ENCODE data around the gene NIPBL.
"Not testable (repeated sequence)": the region's sequence is repeated elsewhere in the genome, so short reads cannot be mapped to it uniquely, and the experiment has no call there.

DNA sequence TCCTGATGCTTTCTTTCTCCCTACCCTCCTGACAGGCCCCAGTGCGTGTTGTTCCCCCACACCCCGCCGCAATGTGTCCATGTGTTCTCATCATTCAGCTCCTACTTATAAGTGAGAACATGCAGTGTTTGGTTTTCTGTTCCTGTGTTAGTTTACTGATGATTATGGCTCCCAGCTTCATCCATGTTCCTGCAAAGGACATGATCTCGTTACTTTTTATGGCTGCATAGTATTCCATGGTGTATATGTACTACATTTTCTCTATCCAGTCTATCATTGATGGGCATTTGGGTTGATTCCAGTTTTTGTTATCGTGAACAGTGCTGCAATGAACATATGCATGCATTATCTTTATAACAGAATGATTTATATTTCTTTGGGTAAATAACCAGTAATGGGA lies 222.7 kb downstream of the NIPBL start:
- TF ChIP-seq, protein P1, sequence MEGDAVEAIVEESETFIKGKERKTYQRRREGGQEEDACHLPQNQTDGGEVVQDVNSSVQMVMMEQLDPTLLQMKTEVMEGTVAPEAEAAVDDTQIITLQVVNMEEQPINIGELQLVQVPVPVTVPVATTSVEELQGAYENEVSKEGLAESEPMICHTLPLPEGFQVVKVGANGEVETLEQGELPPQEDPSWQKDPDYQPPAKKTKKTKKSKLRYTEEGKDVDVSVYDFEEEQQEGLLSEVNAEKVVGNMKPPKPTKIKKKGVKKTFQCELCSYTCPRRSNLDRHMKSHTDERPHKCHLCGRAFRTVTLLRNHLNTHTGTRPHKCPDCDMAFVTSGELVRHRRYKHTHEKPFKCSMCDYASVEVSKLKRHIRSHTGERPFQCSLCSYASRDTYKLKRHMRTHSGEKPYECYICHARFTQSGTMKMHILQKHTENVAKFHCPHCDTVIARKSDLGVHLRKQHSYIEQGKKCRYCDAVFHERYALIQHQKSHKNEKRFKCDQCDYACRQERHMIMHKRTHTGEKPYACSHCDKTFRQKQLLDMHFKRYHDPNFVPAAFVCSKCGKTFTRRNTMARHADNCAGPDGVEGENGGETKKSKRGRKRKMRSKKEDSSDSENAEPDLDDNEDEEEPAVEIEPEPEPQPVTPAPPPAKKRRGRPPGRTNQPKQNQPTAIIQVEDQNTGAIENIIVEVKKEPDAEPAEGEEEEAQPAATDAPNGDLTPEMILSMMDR (IDR thresholded peaks at IDR 0.05) = not testable (repeated sequence)
- not testable (repeated sequence) for TF ChIP-seq POLR2A, EP300 (IDR thresholded peaks at IDR 0.05)
